HepG2 (cell line): ENCODE data around the gene TSG101. TPM values are rescaled to one million over a fixed set of nuclear protein-coding genes. Genes with fewer than 3 reads are reported as not detected.
A peak's percentile ranks its signal among the peaks of the same experiment; 100 is the strongest.

Experiments
- AHR ChIP-seq: IDR thresholded peaks from 2 replicates; pipeline ENCODE4 v1.6.1; 2018; ENCODE audit warnings: missing genetic modification reagents, missing compliant biosample characterization
- BRD4 ChIP-seq: sonication (generic); formaldehyde crosslinking; IDR thresholded peaks from 2 replicates; pipeline ENCODE4 v1.4.0; 2020; ENCODE audit warnings: missing genetic modification reagents
- CENPBD1 ChIP-seq: sonication (generic); formaldehyde crosslinking; IDR thresholded peaks from 2 replicates; pipeline ENCODE4 v1.8.0; 2022; ENCODE audit warnings: missing genetic modification reagents, low read depth, mild to moderate bottlenecking, borderline replicate concordance
- EED ChIP-seq: sonication (generic); formaldehyde crosslinking; IDR thresholded peaks from 2 replicates; pipeline ENCODE4 v1.5.0; 2020; ENCODE audit warnings: mild to moderate bottlenecking, missing genetic modification reagents
- EP300 ChIP-seq, 3 experiments: sonication (generic) in 1 of 3; formaldehyde crosslinking in 1 of 3; IDR thresholded peaks; 2 replicates each; pipeline versions ENCODE4 v1.5.1 to v1.6.1; 2011 to 2020; ENCODE audit warnings: low read depth in 2 of 3, low read length in 2 of 3, borderline replicate concordance in 1 of 3, improper control_type of control experiment in 1 of 3, mild to moderate bottlenecking in 1 of 3, missing genetic modification reagents in 1 of 3, moderate library complexity in 1 of 3
- JARID2 ChIP-seq: sonication (generic); formaldehyde crosslinking; IDR thresholded peaks from 2 replicates; pipeline ENCODE4 v1.8.1; 2023; ENCODE audit warnings: missing genetic modification reagents, inconsistent platforms; ENCODE audit not compliant: insufficient replicate concordance
- JUND ChIP-seq: sonication (generic); formaldehyde crosslinking; IDR thresholded peaks from 2 replicates; pipeline ENCODE4 v1.8.0; 2022; ENCODE audit warnings: mild to moderate bottlenecking, missing genetic modification reagents
- MLX ChIP-seq: IDR thresholded peaks from 2 replicates; pipeline ENCODE4 v1.6.1; 2016
- PRMT3 ChIP-seq: sonication (generic); formaldehyde crosslinking; IDR thresholded peaks from 2 replicates; pipeline ENCODE4 v1.8.1; 2022; ENCODE audit warnings: low read depth, mild to moderate bottlenecking, moderate library complexity, missing genetic modification reagents, borderline replicate concordance
- SAP130 ChIP-seq: IDR thresholded peaks from 2 replicates; pipeline ENCODE4 v1.6.1; 2016; ENCODE audit warnings: low read depth
- SP140L ChIP-seq: sonication (generic); formaldehyde crosslinking; IDR thresholded peaks from 2 replicates; pipeline ENCODE4 v1.4.0; 2020; ENCODE audit warnings: missing genetic modification reagents, borderline replicate concordance
- TBL1XR1 ChIP-seq: fragments of 150-350 bp; IDR thresholded peaks from 2 replicates; pipeline ENCODE4 v1.6.1; 2014; ENCODE audit warnings: borderline replicate concordance, low read length; ENCODE audit not compliant: partially characterized antibody
- THAP7 ChIP-seq: sonication (generic); formaldehyde crosslinking; IDR thresholded peaks from 2 replicates; pipeline ENCODE4 v1.8.1; 2023; ENCODE audit warnings: mild to moderate bottlenecking, missing genetic modification reagents
- USF2 ChIP-seq, 2 experiments: sonication (generic) in 1 of 2; formaldehyde crosslinking in 1 of 2; IDR thresholded peaks; 2 replicates each; pipeline versions ENCODE4 v1.5.1 to v1.6.1; 2011 to 2020; ENCODE audit warnings: borderline replicate concordance in 1 of 2, low read depth in 1 of 2, low read length in 1 of 2, mild to moderate bottlenecking in 1 of 2, missing genetic modification reagents in 1 of 2, moderate library complexity in 1 of 2
- ZBTB8A ChIP-seq: sonication (generic); formaldehyde crosslinking; IDR thresholded peaks from 2 replicates; pipeline ENCODE4 v1.4.0; 2020; ENCODE audit warnings: mild to moderate bottlenecking, low read depth, missing genetic modification reagents, borderline replicate concordance
- ZFAT ChIP-seq: sonication (generic); formaldehyde crosslinking; conservative IDR thresholded peaks from 2 replicates; pipeline ENCODE4 v1.8.1; 2023; ENCODE audit warnings: missing genetic modification reagents, inconsistent platforms
- ZFP82 ChIP-seq: sonication (generic); formaldehyde crosslinking; IDR thresholded peaks from 2 replicates; pipeline ENCODE4 v1.5.1; 2020; ENCODE audit warnings: mild to moderate bottlenecking, missing genetic modification reagents, borderline replicate concordance
- ZNF10 ChIP-seq: sonication (generic); formaldehyde crosslinking; IDR thresholded peaks from 2 replicates; pipeline ENCODE4 v1.4.0; 2020; ENCODE audit warnings: mild to moderate bottlenecking, low read depth, missing genetic modification reagents, borderline replicate concordance
- ZNF101 ChIP-seq: sonication (generic); formaldehyde crosslinking; IDR thresholded peaks from 2 replicates; pipeline ENCODE4 v1.4.0; 2020; ENCODE audit warnings: mild to moderate bottlenecking, low read depth, missing genetic modification reagents, borderline replicate concordance
- ZNF121 ChIP-seq: sonication (generic); formaldehyde crosslinking; IDR thresholded peaks from 2 replicates; pipeline ENCODE4 v1.5.0; 2020; ENCODE audit warnings: mild to moderate bottlenecking, missing genetic modification reagents
- ZNF205 ChIP-seq: IDR thresholded peaks from 2 replicates; pipeline ENCODE4 v1.6.1; 2018; ENCODE audit warnings: missing biosample characterization, missing genetic modification reagents
- ZNF235 ChIP-seq: sonication (generic); formaldehyde crosslinking; IDR thresholded peaks from 2 replicates; pipeline ENCODE4 v1.8.1; 2023; ENCODE audit warnings: mild to moderate bottlenecking, missing genetic modification reagents, borderline replicate concordance
- ZNF34 ChIP-seq: sonication (generic); formaldehyde crosslinking; IDR thresholded peaks from 2 replicates; pipeline ENCODE4 v1.4.0; 2020; ENCODE audit warnings: mild to moderate bottlenecking, missing genetic modification reagents, borderline replicate concordance
- ZNF562 ChIP-seq: sonication (generic); formaldehyde crosslinking; IDR thresholded peaks from 2 replicates; pipeline ENCODE4 v1.8.0; 2022; ENCODE audit warnings: missing genetic modification reagents, borderline replicate concordance
- ZNF768 ChIP-seq: sonication (generic); formaldehyde crosslinking; IDR thresholded peaks from 2 replicates; pipeline ENCODE4 v1.4.0; 2020; ENCODE audit warnings: missing genetic modification reagents
- polyA plus RNA-seq, 8 experiments: library from polyadenylated mRNA; depleted of rRNA in 3 of 8; stranded (reverse) in 7 of 8; unstranded in 1 of 8; fragments of >200 nt; fragmentation: Illumina TruSeq in 4 of 8; extraction: Trizol in 4 of 8; gene quantifications; 2 replicates each; pipeline versions ENCODE4 v1.2.1 to v1.2.3, GENCODE V29; 2011 to 2016; ENCODE audit warnings: low read depth in 4 of 8, missing spikeins in 1 of 8, mixed read lengths in 1 of 8; ENCODE audit not compliant: insufficient read depth in 1 of 8
- total RNA-seq, 5 experiments: library from RNA; depleted of rRNA; stranded (reverse); fragments of >200 nt; fragmentation: Illumina TruSeq; extraction: Trizol; gene quantifications; 2 replicates each; pipeline ENCODE4 v1.2.3, GENCODE V29; 2016; ENCODE audit warnings: low read depth in 1 of 5

TSG101 gene
- total and polyA plus RNA-seq, 2 of the 13 experiments (the other 11 are each of a cell fraction or from before 2014, with no cell fraction given), result 69.3 to 206 TPM

GRCh38 chr11:18526521-18527296 lies at the start of gene TSG101 (continued):
- TF ChIP-seq ZBTB8A (peak; percentile 63; the same call in 1 of the 2 replicates), ZNF121 (CRISPR knock-in tag) (peak; percentile 56), JARID2 (CRISPR knock-in tag) (peak; percentile 87), USF2 (IDR thresholded peaks at IDR 0.05; ENCODE audit: low read depth, low read length) (no peak), USF2 (CRISPR knock-in tag; IDR thresholded peaks at IDR 0.05; ENCODE audit: borderline replicate concordance) (no peak), ZNF101 (CRISPR knock-in tag) (no peak), ZFAT (CRISPR knock-in tag) (no peak), ZNF205 (CRISPR knock-in tag) (peak; percentile 78), JUND (CRISPR knock-in tag) (0 out of 2 replicates have a peak, but pooled peaks have one; percentile 46), SP140L (0 out of 2 replicates have a peak, but pooled peaks have one; percentile 20), EP300 (IDR thresholded peaks at IDR 0.05; ENCODE audit: low read depth in 2 of 2, low read length in 2 of 2) (no peak), EP300 (CRISPR knock-in tag; IDR thresholded peaks at IDR 0.05; ENCODE audit: borderline replicate concordance) (peak; percentile 64), CENPBD1 (CRISPR knock-in tag) (no peak), ZNF235 (CRISPR knock-in tag) (no peak), SAP130 (peak; percentile 97), ZNF10 (no peak), THAP7 (CRISPR knock-in tag) (peak; percentile 95), AHR (0 out of 2 replicates have a peak, but pooled peaks have one; percentile 62), ZNF562 (no peak), PRMT3 (peak; percentile 90; the same call in 1 of the 2 replicates), ZFP82 (CRISPR knock-in tag) (peak; percentile 86; the same call in 1 of the 2 replicates), TBL1XR1 (peak; percentile 19), EED (CRISPR knock-in tag) (0 out of 2 replicates have a peak, but pooled peaks have one; percentile 43), ZNF34 (CRISPR knock-in tag) (peak; percentile 96; the same call in 1 of the 2 replicates), MLX (CRISPR knock-in tag) (no peak), BRD4 (peak; percentile 66; the same call in 1 of the 2 replicates), ZNF768 (CRISPR knock-in tag) (peak; percentile 78)
